GM19324 (cell line): Measurements from ENCODE around the gene REPIN1.
"Not testable (repeated sequence)": the region's sequence is repeated elsewhere in the genome, so short reads cannot be mapped to it uniquely, and the experiment has no call there.

Source experiments
- ATAC-seq: cut with Tn5 transposase; IDR thresholded peaks from one replicate; pipeline ENCODE4 v1.9.1; 2021; ENCODE audit warnings: mild to moderate bottlenecking, moderate library complexity; ENCODE audit not compliant: unreplicated experiment, low FRiP score

Gene REPIN1

DNA sequence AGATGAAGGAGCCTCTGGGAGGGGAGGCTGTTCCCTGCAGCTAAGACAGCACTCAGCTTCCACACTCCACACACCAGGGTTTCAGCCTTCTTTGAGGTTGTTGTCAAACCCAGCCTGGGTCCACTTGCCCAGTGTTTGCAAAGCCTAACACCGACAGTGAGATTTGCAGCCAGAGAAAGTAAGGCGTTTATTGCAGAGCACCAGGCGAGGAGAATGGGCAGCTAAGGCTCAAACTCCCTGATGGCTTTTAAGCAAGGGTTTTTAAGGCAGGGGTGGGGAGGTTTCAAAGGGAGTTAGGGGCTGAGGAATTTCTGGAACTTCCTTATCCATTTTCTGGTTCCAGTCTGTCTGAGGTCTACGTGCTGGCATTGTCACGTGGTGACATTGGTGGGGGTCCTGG lies 5.8 kb downstream of the REPIN1 start:
- ATAC-seq: no peak

GRCh38 chr7:150375662-150376521 lies 7.3 kb downstream of the REPIN1 start:
- peak; percentile 14 for ATAC-seq

DNA sequence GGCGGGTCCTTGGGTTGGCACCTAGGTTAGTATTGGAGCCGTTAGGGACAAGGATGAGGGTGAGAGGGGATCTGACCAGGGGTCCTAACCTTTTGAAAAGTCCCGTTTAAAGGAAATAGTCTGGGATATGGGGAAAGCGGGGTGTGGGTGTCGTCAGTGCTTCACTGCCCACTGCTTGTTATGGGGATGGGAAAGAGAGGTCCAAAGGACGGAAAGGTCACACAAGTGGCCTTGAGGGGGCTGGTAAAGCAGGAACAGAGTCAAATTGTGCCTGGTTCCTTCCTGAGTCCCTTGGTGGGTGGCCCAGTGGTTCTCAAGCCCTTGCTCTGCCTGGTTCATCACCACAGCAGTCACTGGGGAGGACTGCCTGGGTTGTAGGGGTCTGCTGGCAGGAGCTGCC lies 7.9 kb downstream of the REPIN1 start:
- ATAC-seq: no peak

- ATAC-seq: no peak
Observed at GRCh38 chr7:150377196-150377595, 8.6 kb downstream of the REPIN1 start.

DNA sequence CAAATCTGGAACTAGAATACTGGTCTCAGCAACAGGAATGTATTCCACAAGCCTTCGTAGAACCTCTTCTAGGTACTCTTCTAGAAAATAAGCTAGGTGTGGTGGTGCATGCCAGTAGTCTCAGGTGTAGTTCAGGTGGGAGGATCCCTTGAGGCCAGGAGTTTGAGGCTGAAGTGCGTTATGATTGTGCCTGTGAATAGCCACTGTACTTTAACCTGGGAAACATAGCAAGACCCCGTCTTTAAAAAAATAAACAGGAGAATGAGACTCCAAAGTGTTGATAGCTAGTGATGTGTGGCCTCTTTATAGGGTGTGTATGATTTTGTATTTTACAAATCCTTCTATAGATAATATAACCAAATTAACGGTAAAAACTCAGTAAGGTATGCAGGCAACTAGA lies 9.0 kb downstream of the REPIN1 start:
- no peak for ATAC-seq

DNA sequence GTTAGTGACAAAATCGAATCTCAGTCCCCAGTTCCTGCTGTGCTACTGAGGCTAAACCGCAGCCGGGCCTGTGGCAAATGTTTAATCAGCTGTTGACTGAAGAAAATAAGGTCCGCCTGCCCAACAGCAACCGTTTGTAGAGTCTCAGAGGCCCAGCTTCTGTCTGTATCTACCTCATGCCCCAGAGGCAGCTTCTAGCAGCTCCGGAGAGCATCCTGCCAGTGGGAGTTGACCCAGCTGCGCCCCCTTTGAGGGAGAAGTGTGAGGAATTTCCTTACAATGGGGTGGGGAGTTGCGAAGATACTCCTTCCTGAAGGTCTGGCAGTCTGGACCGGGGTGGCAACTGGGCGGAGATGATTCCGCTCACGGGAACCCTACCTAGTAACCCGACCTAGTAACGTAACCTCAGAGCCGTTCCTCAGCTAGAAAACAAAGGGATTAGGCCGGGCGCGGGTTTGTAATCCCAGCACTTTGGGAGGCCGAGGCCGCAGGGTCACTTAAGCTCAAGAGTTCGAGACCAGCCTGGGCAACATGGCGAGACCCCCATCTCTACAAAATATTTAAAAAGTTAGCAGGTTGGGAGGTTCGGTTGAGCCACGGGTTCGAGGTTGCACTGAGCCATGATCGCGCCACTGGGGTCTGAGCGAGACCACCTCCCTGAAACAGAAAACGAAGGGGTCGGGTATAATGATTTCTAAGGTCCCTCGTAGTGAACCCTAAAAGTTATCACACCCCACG lies 9.7 kb downstream of the REPIN1 start:
- no peak for ATAC-seq

DNA sequence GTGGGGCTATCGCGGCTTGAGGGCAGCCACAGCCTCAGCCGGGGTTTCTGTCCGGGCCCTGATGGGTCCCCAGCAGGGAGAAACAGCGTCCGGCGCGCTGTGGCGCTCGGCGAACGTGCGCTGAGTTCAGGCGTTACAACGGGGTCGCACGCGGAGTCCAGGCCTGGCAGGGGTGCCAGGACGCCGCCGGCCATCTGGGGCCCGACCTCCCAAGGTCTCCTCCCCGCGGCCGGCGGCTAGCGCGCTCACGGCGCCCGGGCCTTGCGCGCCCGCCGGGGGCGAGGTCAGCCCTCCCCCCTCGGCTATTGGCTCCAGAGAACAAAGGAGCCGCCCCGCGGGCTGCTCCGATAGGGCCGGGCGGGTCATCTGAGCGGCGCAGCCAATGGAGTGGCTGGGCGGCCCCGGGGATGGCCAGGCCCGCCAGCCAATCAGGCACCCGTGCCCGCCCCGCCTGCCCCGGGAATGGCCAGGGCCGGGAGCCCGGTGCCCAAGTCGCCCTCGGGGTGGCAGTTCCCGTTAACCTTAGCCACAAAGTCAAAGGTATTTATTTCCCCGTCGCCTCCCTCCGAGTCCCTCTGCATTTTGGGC lies 10.3 kb downstream of the REPIN1 start, which contains the start of gene ZNF775:
Gene ZNF775 (plus strand): TSS at position 478 of the 588 bp plus-strand sequence. CDS start 9,141 bp downstream, outside the sequence.
- ATAC-seq: peak; percentile 73

DNA sequence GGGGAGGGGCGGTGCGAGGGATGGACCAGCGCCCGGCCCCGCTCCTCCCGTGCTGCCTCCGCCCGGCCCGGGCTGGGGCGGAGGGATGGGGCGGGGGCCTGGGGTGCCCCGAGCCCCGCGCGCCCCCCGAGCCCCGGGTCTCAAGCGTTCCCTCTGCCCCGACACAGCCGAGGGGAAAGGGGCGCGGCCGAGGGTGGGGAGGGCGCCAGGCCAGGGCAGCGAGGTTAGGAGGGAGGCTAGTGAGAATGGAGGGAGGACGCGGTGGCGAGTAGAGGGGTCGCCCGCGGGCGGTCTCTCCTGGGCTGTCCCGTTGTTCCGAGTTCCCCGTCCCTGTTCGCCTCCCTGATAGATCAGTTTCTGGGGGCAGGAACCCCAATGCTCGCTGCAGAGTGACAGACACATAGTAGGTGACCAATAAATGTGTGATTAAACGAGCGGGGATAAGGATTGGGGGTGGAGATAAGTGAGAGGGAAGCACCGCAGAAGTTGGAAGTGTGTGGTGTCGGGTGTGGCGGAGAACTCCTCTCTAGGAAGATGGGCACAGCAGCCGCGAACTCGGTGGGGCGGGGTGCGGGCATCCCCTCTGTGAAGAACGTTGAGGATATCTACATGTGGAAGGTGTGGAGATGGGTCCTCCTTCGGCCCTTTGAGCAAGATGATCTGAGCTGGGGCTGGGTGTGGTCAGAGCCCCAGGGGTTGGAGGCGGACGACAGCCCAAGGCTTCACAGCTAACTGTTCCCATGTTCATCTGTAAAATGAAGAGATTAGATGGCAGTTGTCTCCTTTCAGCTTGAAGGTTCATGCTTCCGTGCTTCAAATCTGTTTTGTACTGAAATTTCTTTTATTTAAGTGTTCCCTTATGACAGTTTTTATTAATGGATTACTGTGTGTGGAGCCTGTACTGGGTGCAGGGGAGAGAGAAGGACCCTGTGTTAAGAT lies 11.1 kb downstream of the REPIN1 start:
- no peak for ATAC-seq

GRCh38 chr7:150380463-150380862 lies 11.8 kb downstream of the REPIN1 start:
- ATAC-seq: no peak

- ATAC-seq: no peak
Observed at GRCh38 chr7:150381096-150381495, 12.5 kb downstream of the REPIN1 start.

DNA sequence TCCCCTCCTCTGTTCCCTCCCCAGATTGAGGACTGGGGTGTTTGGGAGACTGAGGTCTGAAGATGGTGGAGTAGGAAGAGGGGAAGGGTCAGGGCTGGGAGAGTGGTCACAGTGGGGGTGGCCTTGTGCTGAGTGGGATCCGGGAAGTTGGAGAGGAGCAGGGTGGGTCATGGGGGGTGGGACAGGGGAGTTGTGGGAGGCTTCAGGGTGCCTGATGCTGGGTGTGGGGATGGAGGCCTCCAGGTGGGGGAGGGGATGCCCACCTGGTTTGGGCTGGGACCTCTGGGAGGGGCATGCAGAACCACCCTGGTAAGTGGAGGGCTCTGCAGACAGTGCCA lies 13.1 kb downstream of the REPIN1 start:
- no peak for ATAC-seq

DNA sequence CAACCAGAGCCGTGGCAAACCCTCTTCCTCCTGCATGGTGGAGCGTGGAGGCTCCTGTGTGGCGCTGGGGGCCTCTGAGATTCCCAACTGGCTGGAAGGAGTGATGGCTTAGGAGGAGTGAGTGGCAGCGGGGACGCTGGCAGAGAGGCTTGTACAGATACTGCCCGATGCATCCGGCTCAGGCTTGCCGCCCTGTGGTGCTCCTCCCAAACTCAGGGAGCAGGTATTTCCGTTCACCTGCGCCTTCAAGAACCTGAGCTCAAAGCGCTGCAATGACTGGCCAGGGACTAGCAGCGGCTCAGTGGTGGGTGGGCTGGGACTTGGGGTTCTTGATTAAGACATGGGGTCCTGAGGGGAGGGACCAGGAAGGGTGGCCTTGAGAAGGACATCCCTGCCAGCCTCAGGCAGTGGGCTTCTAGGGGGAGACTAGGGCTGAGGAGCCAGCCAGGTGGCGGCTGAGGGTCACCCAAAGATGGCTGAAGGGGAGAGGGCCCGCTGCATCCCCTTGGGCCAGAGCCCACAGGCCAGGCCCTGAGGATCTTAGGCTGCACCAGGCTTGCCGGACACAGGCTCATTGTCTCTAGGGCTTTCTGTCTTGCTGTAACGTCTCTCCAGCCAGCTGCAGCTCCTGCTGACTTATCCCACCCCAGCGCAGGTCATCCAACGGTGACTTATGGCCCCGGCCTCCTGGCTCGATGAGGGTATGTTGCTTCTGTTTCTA lies 13.7 kb downstream of the REPIN1 start:
- no peak for ATAC-seq

GRCh38 chr7:150382844-150383225 lies 14.2 kb downstream of the REPIN1 start:
- no peak for ATAC-seq

DNA sequence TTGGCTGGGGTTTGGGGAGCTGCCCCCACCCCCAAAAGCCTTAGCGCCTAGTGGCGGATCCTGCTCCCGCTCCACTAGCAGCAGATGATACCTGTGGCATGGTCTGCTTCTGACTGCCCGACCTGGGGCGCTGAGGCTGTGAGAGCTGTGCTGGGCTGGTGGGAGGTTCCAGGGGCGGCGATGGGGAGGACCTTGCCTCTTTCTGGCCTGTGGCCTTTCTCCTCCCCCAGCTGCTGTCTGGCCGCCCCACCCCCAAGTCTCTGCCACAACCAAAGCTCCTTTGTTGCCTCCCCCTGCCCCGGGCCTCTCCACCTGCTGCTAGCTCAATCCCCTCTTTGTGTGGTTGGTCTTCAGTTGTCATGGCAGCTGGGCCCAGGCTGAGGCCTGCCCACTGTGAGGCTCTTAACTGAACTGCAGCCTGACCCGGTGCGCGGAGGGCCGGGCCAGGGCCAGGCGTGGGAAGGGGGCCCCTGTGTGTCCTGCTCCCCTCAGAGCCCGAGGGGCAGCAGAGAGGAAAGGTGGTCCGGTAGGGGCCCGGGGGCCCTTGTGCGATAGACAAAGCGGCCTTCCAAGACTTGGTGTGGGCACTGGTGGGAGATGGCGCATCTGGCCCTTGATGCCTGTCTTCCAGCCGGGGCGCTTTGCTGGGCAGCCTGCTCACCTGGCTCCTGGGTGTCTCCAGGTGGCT lies 15.2 kb downstream of the REPIN1 start:
- no peak for ATAC-seq

DNA sequence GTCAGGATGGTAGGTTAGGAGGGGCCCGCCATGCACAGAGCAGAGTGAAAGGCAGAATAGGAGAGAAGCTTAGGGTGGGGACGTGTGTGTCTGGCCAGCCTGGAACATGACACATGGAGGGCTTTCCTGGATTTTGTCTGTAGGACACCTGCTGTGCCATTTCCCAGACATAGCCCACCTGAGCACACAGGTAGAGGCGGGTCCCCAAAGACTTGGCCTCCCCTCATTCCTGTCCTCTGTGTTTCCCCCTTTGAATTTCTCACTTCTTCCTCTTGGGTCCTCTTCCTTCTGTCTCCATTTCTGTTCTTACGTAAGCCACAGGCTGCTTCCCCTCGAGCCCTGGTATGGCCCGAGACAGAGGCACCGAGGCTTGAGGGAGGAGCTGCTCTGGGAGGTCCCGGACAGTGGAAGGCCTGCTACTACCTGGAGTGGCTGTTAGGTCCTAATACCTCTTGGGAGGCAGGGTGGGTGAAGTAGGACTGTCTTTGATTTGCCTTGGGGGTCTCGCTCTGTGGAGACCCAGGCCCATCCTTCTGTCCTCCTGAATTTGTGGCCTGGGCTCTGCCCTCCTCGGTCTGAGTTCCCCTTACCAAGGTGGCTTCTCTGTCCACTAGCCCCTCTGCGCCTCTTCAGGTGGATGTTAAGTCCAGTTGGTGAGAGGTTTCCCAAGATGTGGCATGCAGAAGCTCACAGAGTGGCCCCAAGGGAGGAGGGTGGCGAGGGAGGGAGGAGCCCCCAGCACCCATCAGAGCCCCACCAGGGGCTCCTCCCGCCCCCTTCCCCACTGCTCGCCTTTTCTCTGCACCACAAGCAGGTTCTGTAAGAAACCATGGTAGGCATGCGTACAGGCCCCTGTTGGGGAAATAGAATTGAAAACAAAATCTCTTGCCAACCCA lies 16.0 kb downstream of the REPIN1 start:
- no peak for ATAC-seq

- ATAC-seq: no peak
Observed at GRCh38 chr7:150385302-150385723, 16.7 kb downstream of the REPIN1 start.

- ATAC-seq: not testable (repeated sequence)
Observed at GRCh38 chr7:150385884-150386283, 17.3 kb downstream of the REPIN1 start.

DNA sequence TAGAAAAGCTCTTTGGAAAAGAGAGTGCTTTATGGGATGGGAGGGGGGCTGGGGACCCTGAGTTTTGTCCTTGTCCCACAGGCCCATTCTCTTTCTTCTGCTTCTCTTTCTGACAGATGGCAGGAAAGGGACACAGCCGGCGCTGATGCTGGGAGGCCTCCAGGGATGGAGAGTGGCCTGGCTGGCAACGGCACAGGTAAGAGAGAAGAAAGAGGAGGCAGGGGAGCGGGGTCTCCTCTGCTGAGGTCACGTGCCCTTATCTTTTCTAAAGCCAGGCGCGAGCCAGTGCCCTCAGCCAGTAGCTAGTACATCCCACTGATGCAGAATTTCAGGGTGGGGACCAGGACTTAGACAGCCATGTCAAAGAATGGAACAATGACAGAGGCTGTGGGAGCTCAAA lies 19.7 kb downstream of the REPIN1 start:
- ATAC-seq: no peak
